PC-9 (cell line): ENCODE data around the gene ZNF865. TPM values are rescaled to one million over a fixed set of nuclear protein-coding genes. Genes with fewer than 3 reads are reported as not detected.

ENCODE experiments used
- BruUV-seq: library from RNA; stranded (reverse); fragments of 400-500 nt; replicated peaks from 2 replicates; lab custom pipeline; 2021; lab: Mats Ljungman, UMichigan
- CTCF ChIA-PET: fragments of 300-600 bp; sonication (Branson Sonifier 250); formaldehyde crosslinking; loops from one replicate; lab custom pipeline; 2022; ENCODE audit warnings: antibody characterized with exemption; lab: Charles Lee
- POLR2A ChIA-PET: fragments of 300-600 bp; sonication (Branson Sonifier 250); formaldehyde crosslinking; loops from one replicate; lab custom pipeline; 2022; ENCODE audit warnings: antibody characterized with exemption; ENCODE audit not compliant: unreplicated experiment; lab: Charles Lee
- DNase-seq, 2 experiments: peaks; one replicate each; pipeline versions ENCODE4 v3.0.0 to v3.0.0-alpha.2; 2015 to 2022; ENCODE audit warnings: mixed read lengths in 1 of 2
- H2AFZ ChIP-seq: fragments of 200-600 bp; sonication (generic); 2 replicates; pipeline ENCODE4 v1.8.1; 2017; ENCODE audit warnings: antibody characterized with exemption
- H3F3A ChIP-seq: fragments of 200-600 bp; sonication (generic); 2 replicates; pipeline ENCODE4 v1.8.1; 2017; ENCODE audit warnings: antibody characterized with exemption, mild to moderate bottlenecking, low read depth; ENCODE audit not compliant: insufficient read depth
- H3K27ac ChIP-seq: fragments of 200-600 bp; sonication (generic); 2 replicates; pipeline ENCODE4 v1.6.1; 2016; ENCODE audit warnings: mixed run types
- H3K27me3 ChIP-seq: fragments of 200-600 bp; sonication (generic); 2 replicates; pipeline ENCODE4 v1.6.1; 2016; ENCODE audit warnings: low read depth, mixed run types; ENCODE audit not compliant: insufficient read depth
- H3K36me3 ChIP-seq: fragments of 200-600 bp; sonication (generic); 2 replicates; pipeline ENCODE4 v1.6.1; 2016; ENCODE audit warnings: low read depth, mixed run types
- H3K4me1 ChIP-seq: fragments of 200-600 bp; sonication (generic); replicated peaks from 2 replicates; pipeline ENCODE4 v1.6.1; 2016; ENCODE audit warnings: mixed run types; ENCODE audit not compliant: insufficient read depth
- H3K4me2 ChIP-seq: fragments of 200-600 bp; sonication (generic); 2 replicates; pipeline ENCODE4 v1.6.1; 2017; ENCODE audit warnings: mixed run types
- H3K4me3 ChIP-seq: fragments of 200-600 bp; sonication (generic); 2 replicates; pipeline ENCODE4 v1.6.1; 2016; ENCODE audit warnings: mixed run types
- H3K79me2 ChIP-seq: fragments of 200-600 bp; sonication (generic); 2 replicates; pipeline ENCODE4 v1.6.1; 2017; ENCODE audit warnings: low read depth, mixed run types
- H3K9me2 ChIP-seq: fragments of 200-600 bp; sonication (generic); 2 replicates; pipeline ENCODE4 v1.8.1; 2017; ENCODE audit warnings: mild to moderate bottlenecking; ENCODE audit not compliant: insufficient read depth
- H3K9me3 ChIP-seq: fragments of 200-600 bp; sonication (generic); 2 replicates; pipeline ENCODE4 v1.8.1; 2016; ENCODE audit warnings: low read depth; ENCODE audit not compliant: insufficient read depth
- H4K20me1 ChIP-seq: fragments of 200-600 bp; sonication (generic); 2 replicates; pipeline ENCODE4 v1.8.1; 2017; ENCODE audit not compliant: insufficient read depth
- EZH2 ChIP-seq: fragments of 200-600 bp; sonication (generic); IDR thresholded peaks from 2 replicates; pipeline ENCODE4 v1.8.0; 2017; ENCODE audit warnings: antibody characterized with exemption, low read depth
- intact Hi-C: fragments of 100-400 bp; cut with micrococcal nuclease; formaldehyde crosslinking; loops from one replicate; pipeline ENCODE4 v1.10.0; 2022; ENCODE audit not compliant: unreplicated experiment
- total RNA-seq: library from RNA; stranded (reverse); gene quantifications from 2 replicates; pipeline ENCODE4 v1.2.3, GENCODE V29; 2021
- TF ChIP-seq, protein P1 (sequence below): fragments of 200-600 bp; sonication (generic); conservative IDR thresholded peaks from 2 replicates; pipeline ENCODE4 v1.6.1; 2017; ENCODE audit warnings: mixed run types, antibody characterized with exemption, mild to moderate bottlenecking, moderate library complexity

The ZNF865 gene
- total RNA-seq, 1 experiment from 2014 or later, result 26.8 TPM

GRCh38 chr19:55660404-55660803 is 55.0 kb downstream of the ZNF865 start:
- TF ChIP-seq EZH2, result no peak
- TF ChIP-seq, protein P1, sequence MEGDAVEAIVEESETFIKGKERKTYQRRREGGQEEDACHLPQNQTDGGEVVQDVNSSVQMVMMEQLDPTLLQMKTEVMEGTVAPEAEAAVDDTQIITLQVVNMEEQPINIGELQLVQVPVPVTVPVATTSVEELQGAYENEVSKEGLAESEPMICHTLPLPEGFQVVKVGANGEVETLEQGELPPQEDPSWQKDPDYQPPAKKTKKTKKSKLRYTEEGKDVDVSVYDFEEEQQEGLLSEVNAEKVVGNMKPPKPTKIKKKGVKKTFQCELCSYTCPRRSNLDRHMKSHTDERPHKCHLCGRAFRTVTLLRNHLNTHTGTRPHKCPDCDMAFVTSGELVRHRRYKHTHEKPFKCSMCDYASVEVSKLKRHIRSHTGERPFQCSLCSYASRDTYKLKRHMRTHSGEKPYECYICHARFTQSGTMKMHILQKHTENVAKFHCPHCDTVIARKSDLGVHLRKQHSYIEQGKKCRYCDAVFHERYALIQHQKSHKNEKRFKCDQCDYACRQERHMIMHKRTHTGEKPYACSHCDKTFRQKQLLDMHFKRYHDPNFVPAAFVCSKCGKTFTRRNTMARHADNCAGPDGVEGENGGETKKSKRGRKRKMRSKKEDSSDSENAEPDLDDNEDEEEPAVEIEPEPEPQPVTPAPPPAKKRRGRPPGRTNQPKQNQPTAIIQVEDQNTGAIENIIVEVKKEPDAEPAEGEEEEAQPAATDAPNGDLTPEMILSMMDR, result no peak
- CTCF ChIA-PET, result no interaction called here
- Histone ChIP-seq H3K9me3 (no peaks in the 10 kb centered on the region), H3K27ac (no peak overlapping the region), H3K4me2 (no peak overlapping the region), H3K27me3 (no peaks in the 10 kb centered on the region), H3K79me2 (peaks cover 98% of the 10 kb centered on the region), H2AFZ (no peak overlapping the region), H3K4me3 (no peak overlapping the region), H3K9me2 (no peaks in the 10 kb centered on the region), H3K4me1 (peaks cover 20% of the 10 kb centered on the region), H4K20me1 (peaks cover 95% of the 10 kb centered on the region), H3K36me3 (peaks cover 54% of the 10 kb centered on the region), H3F3A (peaks cover 41% of the 10 kb centered on the region)
- intact Hi-C loops, result no loop called here
- no TSS peak for BruUV-seq
- POLR2A ChIA-PET, result no interaction called here
- no peak for DNase-seq

DNA sequence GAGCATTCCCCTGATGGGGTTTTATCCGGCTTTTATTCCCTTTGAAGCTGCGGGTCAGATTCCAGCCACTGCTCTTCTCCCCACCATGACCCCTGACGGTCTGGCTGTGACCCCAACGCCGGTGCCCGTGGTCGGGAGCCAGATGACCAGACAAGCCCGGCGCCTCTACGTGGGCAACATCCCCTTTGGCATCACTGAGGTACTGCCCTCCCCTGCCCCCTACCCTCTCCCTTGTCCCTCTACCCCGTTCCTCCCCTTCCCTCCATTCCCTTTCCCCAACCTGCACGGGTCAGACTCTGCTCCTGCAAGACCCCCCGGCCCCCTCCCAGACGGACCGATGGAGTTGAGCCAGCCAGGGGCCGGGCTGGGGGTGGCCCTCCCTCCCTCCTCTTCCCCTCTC is 55.5 kb downstream of the ZNF865 start:
- H3F3A ChIP-seq, result peaks cover 41% of the 10 kb centered on the region
- no peak overlapping the region for H2AFZ ChIP-seq
- DNase-seq, result no peak
- no TSS peak for BruUV-seq
- peaks cover 50% of the 10 kb centered on the region for H3K36me3 ChIP-seq
- ChIA-PET POLR2A (no interaction called here), CTCF (no interaction called here)
- intact Hi-C loops, result no loop called here
- H4K20me1 ChIP-seq, result peaks cover 95% of the 10 kb centered on the region
- no peaks in the 10 kb centered on the region for H3K9me3 ChIP-seq
- no peaks in the 10 kb centered on the region for H3K9me2 ChIP-seq
- peaks cover 20% of the 10 kb centered on the region for H3K4me1 ChIP-seq
- peaks cover 98% of the 10 kb centered on the region for H3K79me2 ChIP-seq
- H3K27me3 ChIP-seq, result no peaks in the 10 kb centered on the region
- no peak overlapping the region for H3K27ac ChIP-seq
- H3K4me2 ChIP-seq, result no peak overlapping the region
- no peak for TF ChIP-seq EZH2
- TF ChIP-seq, protein P1, result no peak
- H3K4me3 ChIP-seq, result no peak overlapping the region

DNA sequence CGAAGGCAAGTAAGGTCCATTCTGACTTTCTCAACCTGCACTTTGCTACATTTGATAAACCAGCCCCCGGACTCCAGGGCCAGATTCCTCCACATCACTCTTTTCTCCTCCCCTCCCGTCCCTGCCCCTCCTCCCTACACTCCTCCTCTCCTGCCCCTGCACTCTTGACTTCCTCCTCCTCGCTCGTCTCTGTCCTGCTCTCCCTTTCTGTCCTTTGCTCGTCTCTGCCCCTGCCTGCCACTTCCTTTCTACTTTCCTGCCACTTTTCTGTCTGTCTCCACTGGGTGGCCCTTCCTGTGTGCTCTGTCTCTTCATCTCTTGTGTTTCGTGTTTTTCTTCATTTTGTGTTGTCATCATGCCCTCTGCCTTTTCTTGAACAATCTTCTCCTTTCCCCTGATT is 56.4 kb downstream of the ZNF865 start:
- Histone ChIP-seq H3K9me2 (no peaks in the 10 kb centered on the region), H3K27ac (no peak overlapping the region), H3K79me2 (peaks cover 98% of the 10 kb centered on the region), H3K4me2 (no peak overlapping the region), H3K4me3 (no peak overlapping the region), H3K27me3 (no peaks in the 10 kb centered on the region), H3K4me1 (peaks cover 23% of the 10 kb centered on the region), H3F3A (peaks cover 50% of the 10 kb centered on the region), H2AFZ (no peak overlapping the region), H3K9me3 (no peaks in the 10 kb centered on the region), H3K36me3 (peaks cover 50% of the 10 kb centered on the region), H4K20me1 (peaks cover 95% of the 10 kb centered on the region)
- POLR2A ChIA-PET, result no interaction called here
- no peak for DNase-seq
- TF ChIP-seq EZH2, result no peak
- TF ChIP-seq, protein P1, result no peak
- no TSS peak for BruUV-seq
- CTCF ChIA-PET, result no interaction called here
- intact Hi-C loops, result no loop called here
